M059J (cell line): ENCODE data around the gene TVP23B. TPM values are rescaled to one million over a fixed set of nuclear protein-coding genes. Genes with fewer than 3 reads are reported as not detected.
"Not testable (repeated sequence)": the region's sequence is repeated elsewhere in the genome, so short reads cannot be mapped to it uniquely, and the experiment has no call there.

Experiments
- DNase-seq: peaks from one replicate; pipeline ENCODE4 v3.0.0-alpha.2; 2012; ENCODE audit warnings: low read depth
- total RNA-seq: library from RNA; depleted of rRNA; stranded (reverse); fragments of >200 nt; shearing (Covaris generic); gene quantifications from 2 replicates; pipeline ENCODE4 v1.2.3, GENCODE V29; 2014; rRNA removed

Gene TVP23B
- 58.0 and 58.7 TPM in 2 replicates for total RNA-seq

DNA sequence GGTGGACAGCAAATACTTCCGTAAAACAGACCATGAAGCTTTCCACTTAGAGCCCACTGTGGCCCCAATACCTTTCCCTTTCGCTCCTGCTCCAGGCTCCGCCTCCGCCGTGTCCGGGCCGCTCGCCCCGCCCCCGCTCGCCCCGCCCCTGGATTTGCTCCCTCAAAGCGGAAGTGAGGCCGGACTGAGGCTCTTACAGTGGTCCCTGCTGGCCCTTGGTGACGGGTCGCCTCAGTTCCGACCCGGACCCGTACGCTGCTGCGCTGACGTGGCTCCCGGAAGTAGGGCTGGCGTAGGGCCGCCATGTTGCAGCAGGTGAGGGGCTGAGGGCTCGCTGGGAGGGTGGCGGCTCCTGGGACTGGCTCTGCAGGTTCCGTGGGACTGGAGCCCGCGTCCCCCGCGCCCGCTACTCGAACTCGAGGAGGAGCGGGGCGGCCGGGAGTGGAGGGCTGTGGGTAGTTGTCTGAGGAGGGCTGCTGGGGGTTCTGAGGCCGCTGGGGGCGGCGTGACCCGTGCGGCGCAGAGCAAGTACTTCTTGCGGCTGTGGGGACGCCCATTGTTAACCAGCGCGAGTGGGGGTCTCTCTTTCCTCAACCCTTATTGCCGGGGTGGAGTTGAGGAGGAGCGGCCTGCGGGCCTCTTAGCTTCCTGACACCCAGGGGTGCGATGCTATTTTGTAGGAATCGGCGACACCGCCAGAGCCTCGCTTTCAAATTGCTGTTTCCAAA, at the start of gene TVP23B:
Gene TVP23B (plus strand): TSS at position 193 of the 728 bp plus-strand sequence. CDS start 111 bp downstream, at position 304.
- peak; percentile 94 for DNase-seq

DNA sequence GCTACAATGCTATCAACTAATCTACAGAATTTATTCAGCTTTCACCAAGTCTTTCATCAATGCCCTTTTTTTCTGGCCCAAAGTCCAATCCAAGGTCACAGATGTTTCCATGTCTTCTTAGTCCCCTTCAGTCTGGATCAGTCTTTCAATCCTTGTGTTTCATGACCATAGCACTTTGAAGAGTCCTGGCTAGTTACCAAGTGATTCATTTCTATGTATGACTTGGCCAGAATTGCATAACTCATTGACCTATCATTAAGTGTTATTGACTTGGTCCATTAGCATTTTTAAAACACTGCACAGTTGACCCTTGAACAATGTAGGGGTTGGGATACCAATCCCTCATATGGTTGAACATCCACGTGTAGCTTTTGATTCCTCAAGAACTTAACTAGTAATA, 48.5 kb upstream of the TVP23B start:
- DNase-seq = peak; percentile 3

DNA sequence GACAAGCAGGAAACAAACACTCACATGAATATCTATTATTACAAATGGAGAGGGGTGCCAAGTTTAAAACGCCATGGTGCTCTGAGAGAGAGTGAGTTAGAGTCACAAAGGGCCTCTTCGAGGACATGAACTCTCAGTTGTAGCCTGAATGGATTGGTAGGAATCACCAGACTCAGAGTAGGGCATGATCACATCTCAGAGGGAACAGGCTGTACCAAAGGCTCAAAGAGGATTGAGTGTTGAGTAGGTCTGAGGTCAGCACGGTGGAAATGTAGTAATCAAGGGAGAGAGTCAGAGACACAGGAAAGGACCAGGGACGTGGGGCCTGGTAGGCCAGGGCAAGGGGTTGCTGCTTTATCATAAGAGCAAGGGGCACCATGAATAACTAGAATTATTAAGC, 47.6 kb upstream of the TVP23B start:
- not testable (repeated sequence) for DNase-seq

DNA sequence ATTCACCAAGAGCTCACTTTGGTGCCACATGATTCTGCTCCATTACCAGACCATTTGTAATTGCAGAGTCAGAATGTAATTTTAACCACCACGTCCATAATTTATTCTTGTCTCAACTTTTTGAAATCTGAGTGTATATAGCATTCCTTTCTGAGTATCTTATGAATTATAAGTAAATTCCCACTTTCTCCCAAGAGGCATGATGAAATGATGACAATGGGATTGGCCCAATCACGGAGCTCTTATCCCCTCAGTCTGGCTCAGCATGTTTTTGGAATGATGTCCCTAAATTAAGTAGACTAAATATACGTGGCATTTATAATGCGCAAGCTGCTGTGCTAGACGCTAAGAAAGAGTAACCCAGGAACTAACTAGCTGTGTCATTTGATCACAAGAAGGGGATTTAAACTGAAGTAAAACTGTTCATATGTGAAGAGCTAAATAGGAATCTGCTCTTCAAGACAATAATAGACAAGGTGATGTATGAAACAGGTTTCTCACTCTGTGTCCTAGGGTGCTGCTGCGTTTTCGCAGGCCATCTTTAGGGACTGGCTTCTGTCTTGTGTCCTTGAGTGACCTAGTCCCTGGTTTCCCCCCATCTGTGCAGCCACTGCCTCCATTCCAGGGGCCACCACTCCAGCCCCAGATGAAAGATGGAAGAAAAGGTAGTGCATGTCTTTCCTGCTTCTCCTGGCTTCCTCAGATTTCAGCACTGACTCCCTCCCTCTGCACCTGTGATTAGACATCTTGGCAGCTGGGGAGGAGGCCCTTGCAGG, 41.2 kb upstream of the TVP23B start:
- not testable (repeated sequence) for DNase-seq

DNA sequence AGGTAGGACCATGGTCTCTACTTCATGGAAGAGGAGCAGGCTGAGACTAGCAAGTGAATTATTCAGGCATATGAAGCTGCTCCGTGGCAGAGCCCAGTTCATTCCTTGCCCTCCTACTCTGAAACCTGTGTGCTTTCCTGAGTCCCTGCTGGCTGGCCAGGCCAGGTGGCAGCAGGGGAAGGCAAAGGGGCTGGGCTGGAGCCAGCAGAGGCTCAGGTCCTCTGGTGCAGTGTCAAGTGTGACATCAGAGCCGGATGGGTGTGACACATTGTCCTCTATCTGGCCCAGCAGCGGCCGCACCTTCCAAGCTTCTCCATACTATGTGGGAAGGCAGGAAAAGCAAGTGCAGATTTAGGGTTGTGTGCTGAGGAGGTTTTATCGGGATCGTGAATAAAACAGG, 39.8 kb upstream of the TVP23B start:
- not testable (repeated sequence) for DNase-seq

DNA sequence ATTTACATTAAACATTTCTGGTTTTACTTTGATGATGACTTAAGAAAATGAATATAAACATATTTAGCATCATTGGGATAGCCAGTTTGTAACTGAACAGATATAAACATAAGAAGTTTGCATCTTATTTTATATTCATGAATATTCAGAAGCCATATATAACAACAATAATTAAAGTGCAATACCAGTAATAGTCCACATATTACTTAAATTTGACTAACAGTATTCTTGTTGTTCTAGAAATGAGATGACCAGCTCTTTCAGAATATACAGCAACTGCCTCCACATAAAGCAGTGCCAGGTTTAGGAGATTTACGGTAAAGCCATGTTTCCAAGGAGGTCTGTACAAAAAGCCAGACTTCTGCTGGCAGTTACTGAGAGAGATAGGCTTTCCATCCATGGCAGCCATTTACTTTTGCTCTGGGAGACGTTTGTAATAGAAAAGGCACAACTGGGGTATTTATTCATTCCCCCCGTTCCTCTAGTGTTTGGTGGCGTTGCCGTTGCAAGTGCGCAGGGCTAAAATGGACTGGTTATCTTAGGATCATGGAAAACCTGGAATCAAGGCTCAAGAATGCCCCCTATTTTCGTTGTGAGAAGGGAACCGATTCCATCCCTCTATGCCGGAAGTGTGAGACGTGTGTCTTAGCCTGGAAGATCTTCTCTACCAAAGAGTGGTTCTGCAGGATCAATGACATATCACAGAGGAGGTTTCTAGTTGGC, 37.1 kb upstream of the TVP23B start, which contains the start of gene FBXW10:
Gene FBXW10 (plus strand): TSS at position 356 of the 723 bp plus-strand sequence. CDS start 191 bp downstream, at position 547.
- not testable (repeated sequence) for DNase-seq

DNA sequence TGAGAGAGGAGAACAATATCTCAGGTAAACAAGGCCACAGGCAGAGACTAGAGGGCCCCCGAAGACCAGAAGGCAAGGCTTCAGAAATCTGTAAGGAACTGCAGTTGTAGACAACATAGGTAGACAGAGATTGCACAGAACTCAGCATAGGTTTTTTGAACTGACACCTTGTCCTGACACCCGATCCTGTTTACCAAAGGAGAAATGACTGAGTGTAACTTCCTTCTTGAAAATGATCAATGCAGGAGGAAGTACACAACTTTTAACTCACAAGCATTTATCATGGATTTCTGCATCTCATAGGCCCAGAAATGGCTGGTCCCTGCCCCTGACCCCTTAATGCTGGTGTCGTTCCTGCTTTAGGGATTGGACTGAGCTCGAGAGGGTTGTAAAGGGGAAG, 36.3 kb upstream of the TVP23B start:
- DNase-seq = not testable (repeated sequence)

DNA sequence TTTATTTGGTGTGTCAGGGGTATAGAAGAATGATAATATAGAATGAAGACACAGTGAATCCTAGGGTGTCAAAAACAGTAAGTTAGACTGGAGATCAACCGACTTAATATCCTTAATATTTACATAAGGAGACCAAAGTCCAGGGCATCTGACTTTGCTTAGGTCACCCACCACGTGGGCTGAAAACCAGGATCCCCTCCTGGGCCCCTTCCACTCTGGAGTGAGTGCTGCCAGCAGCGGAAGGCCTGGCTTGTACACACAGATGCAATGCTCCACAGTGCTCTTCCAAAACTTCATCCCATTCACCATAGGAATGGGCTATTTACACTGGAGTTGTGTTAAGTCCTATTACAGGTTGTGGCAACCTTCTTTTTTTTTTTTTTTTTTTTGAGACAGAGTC, 34.4 kb upstream of the TVP23B start:
- not testable (repeated sequence) for DNase-seq

DNA sequence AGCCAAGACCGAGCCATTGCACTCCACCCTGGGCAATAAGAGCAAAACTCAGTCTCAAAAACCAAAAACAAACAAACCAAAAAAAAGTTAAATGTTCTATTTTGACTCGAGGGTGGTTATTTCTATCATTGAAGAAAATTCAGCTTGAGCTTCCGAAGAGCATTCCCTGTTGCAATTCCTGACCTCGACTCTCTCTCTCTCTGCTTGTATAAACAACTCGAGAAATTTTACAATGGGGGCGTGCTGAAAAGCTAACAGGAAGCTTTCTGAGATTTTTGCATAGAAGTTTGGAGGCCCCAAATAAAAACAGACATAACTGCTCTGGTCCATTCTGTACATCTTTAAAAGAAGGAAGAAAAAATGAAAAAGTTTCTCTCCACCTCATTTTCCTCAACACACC, 33.5 kb upstream of the TVP23B start:
- DNase-seq = not testable (repeated sequence)

DNA sequence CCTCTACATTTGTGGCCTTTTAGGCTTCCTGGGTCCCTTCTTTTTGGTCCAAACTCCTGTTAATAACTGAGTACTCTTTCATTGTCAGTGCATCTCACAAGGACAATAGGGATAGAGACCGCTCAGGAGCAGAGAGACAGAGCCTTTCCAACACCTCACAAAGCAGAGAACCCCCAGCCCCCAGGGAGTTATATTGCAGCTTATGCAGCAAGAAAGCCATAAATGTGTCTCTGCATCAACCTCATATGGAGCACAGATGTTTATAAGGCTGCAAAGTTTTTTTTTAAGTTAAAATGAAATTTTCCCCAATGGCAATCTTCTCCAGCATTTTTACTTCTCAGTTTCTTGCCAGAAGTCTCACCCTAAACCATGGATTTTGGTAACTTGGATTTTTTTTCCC, 30.7 kb upstream of the TVP23B start:
- not testable (repeated sequence) for DNase-seq

DNA sequence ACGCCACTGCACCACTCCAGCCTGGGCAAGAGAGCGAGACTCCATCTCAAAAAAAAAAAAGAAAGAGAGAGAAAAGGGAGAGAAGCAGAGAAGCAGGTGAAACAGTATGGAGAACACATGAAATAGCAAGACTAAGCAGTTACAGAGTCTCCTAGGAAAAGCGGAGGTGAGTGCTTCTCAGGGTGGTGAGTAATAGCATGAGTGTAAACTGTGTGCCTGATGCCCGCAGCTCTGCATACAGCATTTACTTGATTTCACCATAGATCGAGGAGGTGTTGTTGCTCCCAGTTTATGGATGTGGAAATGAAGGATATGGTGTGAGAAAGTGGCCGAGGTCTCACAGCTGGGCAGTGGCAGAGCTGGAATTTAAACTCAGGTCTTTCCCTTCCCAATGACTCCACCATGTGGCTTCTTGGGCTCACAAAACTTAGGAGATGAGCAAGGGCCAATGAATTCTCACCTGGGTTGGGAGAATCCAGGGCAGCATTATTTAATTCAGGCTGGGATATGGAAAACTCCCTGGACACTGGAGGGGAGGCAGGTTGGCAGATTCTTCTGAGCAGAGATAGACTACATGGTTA, 27.1 kb upstream of the TVP23B start:
- peak; percentile 4 for DNase-seq

DNA sequence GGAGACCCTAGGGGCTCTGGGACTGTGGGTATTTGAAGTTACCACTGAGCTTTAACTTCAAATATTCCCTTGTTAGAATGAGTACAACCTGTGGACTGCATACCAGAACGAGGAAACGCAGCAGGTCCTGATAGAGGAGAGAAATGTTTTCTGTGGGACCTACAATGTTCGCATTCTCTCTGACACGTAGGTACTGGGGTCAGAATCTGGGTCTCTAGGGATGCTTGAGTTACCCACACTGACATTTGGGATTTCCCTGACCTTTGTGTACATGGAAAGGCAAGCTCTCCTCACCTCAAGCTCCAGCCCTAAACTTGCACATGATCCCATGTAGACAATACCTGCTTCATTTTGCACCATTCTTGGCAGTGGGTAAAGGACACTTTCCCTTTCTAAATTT, 25.0 kb upstream of the TVP23B start:
- DNase-seq = not testable (repeated sequence)

DNA sequence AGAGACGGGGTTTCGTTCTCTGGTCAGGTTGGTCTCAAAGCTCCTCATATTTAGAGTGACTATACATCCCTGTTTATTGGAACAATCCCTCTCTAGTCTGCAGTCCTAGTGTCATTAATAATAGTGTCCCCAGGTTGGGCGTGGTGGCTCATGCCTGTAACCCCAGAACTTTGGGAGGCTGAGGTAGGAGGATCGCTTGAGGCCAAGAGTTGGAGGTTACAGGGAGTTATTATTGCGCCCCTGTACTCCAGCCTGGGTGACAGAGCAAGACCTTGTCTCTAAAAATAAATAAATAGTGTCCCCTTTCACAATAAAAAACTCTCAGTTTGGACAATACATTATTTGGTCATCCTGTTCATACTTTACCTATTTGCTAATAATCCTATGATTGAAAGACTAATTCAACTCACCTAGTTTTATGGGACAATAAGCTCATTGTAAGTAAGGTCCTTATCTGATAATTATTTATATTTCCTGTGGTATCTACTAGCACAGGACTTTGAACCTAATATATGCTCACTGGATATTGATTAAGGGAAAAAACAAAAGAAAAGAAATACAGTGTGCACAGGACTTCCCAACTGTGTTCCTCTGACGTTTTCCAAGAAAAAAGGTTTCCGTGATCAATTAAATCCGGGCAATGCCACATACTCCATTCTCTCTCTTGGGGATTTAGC, 23.5 kb upstream of the TVP23B start:
- DNase-seq = not testable (repeated sequence)

DNA sequence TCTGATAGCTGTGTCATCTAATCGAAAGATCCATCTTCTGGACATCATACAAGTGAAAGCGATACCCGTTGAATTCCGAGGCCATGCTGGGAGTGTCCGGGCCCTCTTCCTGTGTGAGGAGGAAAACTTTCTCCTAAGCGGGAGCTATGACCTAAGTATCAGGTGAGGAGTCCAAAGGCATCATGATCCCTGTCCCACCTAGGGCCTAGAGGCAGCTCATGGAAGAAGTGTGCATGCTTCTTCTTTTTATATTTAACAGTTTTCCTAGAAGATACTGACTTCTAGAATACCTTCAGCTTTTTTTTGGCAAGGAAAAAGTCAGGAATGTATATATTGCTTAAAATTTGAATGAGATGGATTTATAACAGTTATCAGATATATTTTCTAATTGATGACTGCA, 22.6 kb upstream of the TVP23B start:
- DNase-seq = not testable (repeated sequence)

DNA sequence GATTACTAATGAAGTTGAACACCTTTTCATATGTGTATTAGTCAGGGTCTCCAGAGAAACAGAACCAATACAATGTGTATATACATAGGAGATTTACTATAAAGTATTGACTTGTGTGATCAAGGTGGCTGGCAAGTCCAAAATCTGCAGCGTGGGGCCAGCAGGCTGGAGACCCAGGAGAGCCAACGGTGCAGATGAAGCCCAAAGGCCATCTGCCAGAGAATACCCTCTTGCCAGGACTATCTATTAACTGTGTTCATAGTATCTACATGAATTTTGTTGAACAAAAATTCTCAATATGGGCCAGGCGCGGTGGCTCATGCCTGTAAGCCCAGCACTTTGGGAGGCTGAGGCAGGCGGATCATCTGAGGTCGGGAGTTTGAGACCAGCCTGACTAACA, 20.8 kb upstream of the TVP23B start:
- DNase-seq = not testable (repeated sequence)

DNA sequence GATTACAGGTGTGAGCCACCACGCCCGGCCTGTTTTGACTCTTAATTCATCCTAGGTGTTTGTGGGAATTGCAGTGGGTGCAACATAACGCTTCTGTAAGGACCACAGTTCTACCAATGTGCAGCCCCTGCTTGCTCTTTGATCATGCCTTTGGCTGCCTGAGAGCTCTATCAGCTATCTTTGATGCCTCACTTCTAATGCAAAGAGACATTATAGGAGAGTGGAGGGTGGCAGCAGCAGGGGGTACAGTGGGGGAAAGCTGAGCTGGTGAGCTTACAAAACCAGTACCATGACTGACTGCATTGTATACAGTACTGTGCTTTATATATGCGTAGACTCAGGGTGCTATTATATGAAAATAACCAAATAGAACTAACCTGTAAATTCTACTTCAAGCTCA, 10.4 kb upstream of the TVP23B start:
- DNase-seq = not testable (repeated sequence)

DNA sequence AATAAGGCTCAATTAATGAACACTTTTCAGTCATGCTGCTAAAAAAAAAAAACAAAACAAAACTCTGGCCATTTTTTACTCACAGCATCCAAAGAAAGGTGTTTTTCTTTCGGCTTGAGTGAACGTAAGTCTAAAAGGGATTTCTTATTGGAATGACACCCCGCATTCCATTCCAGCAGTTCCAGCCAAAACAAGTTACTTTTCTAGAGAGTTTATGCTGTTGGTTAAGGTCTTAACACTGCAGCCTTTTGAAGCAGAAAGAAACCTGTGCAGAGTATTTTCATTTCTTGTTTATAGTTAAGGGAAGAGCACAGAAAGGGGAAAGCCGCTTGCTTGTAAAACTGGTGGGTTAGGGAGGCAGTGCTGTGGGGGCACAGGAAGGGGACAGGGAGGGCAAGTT, 9.9 kb upstream of the TVP23B start:
- not testable (repeated sequence) for DNase-seq

DNA sequence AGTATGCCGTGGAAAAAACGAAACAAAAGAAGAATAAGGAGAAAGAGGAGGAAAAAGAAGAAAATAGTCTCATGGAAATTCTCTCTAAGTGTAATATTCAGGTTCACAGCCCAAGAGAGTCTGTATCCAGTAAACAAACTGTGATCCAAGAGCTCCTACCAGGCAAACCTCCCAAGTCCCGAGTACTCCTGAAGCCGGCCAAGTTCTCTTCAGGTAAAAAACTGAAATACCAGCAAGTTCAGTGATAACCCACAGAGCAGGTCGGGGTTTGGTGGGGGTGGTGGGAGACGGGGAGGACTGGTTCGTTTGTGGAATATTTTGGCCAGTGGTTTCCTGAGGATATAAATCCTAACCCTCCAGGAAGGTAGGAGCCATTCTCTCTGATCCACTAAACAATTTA, 8.5 kb upstream of the TVP23B start:
- no peak for DNase-seq

DNA sequence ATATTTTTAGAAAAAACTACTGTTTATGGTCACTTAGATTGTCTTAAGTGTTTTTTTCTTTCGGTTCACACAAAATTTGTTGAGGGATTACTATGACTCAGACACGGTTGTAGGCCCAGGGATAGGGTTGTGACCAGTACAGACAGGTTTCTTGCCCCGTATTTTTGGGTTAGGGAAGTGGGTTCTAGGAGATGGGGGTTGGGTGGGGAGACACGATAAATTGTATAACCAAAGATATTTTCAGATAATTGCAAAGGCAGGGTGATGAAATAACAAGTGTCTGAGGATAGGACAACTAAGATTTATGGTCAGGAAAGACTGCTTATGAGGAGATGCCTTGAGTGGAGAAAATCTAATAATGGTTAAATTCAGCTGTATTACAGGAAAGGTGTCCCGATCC, 822 bp downstream of the TVP23B start:
- DNase-seq = not testable (repeated sequence)

DNA sequence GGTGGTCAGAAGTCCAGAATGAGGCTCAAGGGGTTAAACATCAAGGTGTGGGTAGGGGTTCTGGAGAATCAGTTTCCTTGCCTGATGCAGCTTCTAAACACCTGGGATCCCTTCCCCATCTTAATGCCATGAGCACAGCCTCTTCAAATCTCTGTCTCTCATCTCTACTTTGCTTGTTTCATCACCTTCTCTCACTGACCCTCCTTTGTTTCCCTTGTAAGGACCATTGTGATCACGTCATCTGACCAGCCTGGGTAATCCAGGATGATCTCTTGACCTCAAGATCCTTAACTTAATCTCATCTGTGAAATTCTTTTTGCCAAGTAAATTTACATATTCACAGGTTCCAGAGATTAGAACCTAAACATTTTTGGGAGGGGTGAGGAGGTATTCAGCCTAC, 5.0 kb downstream of the TVP23B start:
- DNase-seq = not testable (repeated sequence)

DNA sequence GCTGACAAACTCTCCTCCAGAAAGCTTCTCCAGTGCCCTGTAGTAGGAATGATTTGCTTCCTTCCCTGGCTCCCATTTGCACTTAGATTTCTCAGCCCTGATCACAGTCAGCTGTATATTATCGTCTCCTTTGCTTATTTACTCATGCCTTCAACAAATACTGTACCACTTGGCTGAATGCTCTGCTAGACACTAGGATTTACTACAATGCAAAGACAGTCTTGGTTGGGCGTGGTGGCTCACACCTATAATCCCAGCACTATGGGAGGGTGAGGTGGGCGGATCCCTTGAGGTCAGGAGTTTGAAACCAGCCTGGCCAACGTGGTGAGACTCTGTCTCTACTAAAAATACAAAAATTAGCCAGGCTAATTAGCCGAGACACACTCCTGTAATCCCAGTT, 5.9 kb downstream of the TVP23B start:
- not testable (repeated sequence) for DNase-seq
